ENCODE data around the gene CALD1. TPM values are rescaled to one million over a fixed set of nuclear protein-coding genes. Genes with fewer than 3 reads are reported as not detected.

The CALD1 gene
- total RNA-seq, 1 donor from 2014 or later, result 7.2 TPM

- intact Hi-C loops (cut with micrococcal nuclease), result no loop called here
- no peaks in the 10 kb centered on the region for H3K4me1 Mint-ChIP-seq
- no peaks in the 10 kb centered on the region for H3K9me3 Mint-ChIP-seq
- no peaks in the 10 kb centered on the region for H3K27me3 Mint-ChIP-seq
- no peak for DNase-seq
- H3K4me3 Mint-ChIP-seq, result no peak overlapping the region
- H3K27ac Mint-ChIP-seq, result no peak overlapping the region
- H3K36me3 Mint-ChIP-seq (ENCODE audit: low read depth), result no peaks in the 10 kb centered on the region
Observed at GRCh38 chr7:134771889-134772288, 7.5 kb upstream of the CALD1 start.

GRCh38 chr7:134772401-134772800 is 7.0 kb upstream of the CALD1 start:
- H3K9me3 Mint-ChIP-seq, result no peaks in the 10 kb centered on the region
- H3K27me3 Mint-ChIP-seq, result no peaks in the 10 kb centered on the region
- DNase-seq, result no peak
- intact Hi-C loops (cut with micrococcal nuclease), result no loop called here
- H3K4me3 Mint-ChIP-seq, result no peak overlapping the region
- H3K4me1 Mint-ChIP-seq, result no peaks in the 10 kb centered on the region
- H3K36me3 Mint-ChIP-seq (ENCODE audit: low read depth), result no peaks in the 10 kb centered on the region
- no peak overlapping the region for H3K27ac Mint-ChIP-seq

GRCh38 chr7:134773164-134773563 is 6.3 kb upstream of the CALD1 start:
- intact Hi-C loops (cut with micrococcal nuclease), result no loop called here
- Mint-ChIP-seq H3K27me3 (no peaks in the 10 kb centered on the region), H3K36me3 (ENCODE audit: low read depth) (no peaks in the 10 kb centered on the region), H3K4me3 (no peak overlapping the region), H3K9me3 (no peaks in the 10 kb centered on the region), H3K27ac (no peak overlapping the region), H3K4me1 (no peaks in the 10 kb centered on the region)
- DNase-seq, result no peak

GRCh38 chr7:134774119-134774518 is 5.3 kb upstream of the CALD1 start:
- intact Hi-C loops (cut with micrococcal nuclease), result no loop called here
- Mint-ChIP-seq H3K36me3 (ENCODE audit: low read depth) (no peaks in the 10 kb centered on the region), H3K27ac (no peak overlapping the region), H3K4me1 (no peaks in the 10 kb centered on the region), H3K27me3 (no peaks in the 10 kb centered on the region), H3K4me3 (no peak overlapping the region), H3K9me3 (no peaks in the 10 kb centered on the region)
- no peak for DNase-seq

GRCh38 chr7:134777470-134777869 is 2.0 kb upstream of the CALD1 start:
- no peaks in the 10 kb centered on the region for H3K9me3 Mint-ChIP-seq
- intact Hi-C loops (cut with micrococcal nuclease), result no loop called here
- no peak overlapping the region for H3K27ac Mint-ChIP-seq
- peaks cover 2% of the 10 kb centered on the region for H3K4me1 Mint-ChIP-seq
- no peak for DNase-seq
- no peaks in the 10 kb centered on the region for H3K36me3 Mint-ChIP-seq (ENCODE audit: low read depth)
- no peaks in the 10 kb centered on the region for H3K27me3 Mint-ChIP-seq
- no peak overlapping the region for H3K4me3 Mint-ChIP-seq

- Mint-ChIP-seq H3K4me3 (no peak overlapping the region), H3K27ac (no peak overlapping the region), H3K4me1 (peaks cover 2% of the 10 kb centered on the region), H3K27me3 (no peaks in the 10 kb centered on the region), H3K9me3 (no peaks in the 10 kb centered on the region), H3K36me3 (ENCODE audit: low read depth) (no peaks in the 10 kb centered on the region)
- intact Hi-C loops (cut with micrococcal nuclease), result no loop called here
- DNase-seq, result no peak
Observed at GRCh38 chr7:134777908-134778580, 1.4 kb upstream of the CALD1 start.

- Mint-ChIP-seq H3K27ac (no peak overlapping the region), H3K9me3 (no peaks in the 10 kb centered on the region), H3K36me3 (ENCODE audit: low read depth) (no peaks in the 10 kb centered on the region), H3K4me1 (peaks cover 2% of the 10 kb centered on the region), H3K4me3 (no peak overlapping the region), H3K27me3 (no peaks in the 10 kb centered on the region)
- no peak for DNase-seq
- intact Hi-C loops (cut with micrococcal nuclease), result no loop called here
Observed at GRCh38 chr7:134779741-134780065, 269 bp downstream of the CALD1 start.

GRCh38 chr7:134780166-134780828 is 863 bp downstream of the CALD1 start:
- H3K36me3 Mint-ChIP-seq (ENCODE audit: low read depth), result no peaks in the 10 kb centered on the region
- no peaks in the 10 kb centered on the region for H3K27me3 Mint-ChIP-seq
- DNase-seq, result no peak
- no peak overlapping the region for H3K4me3 Mint-ChIP-seq
- intact Hi-C loops (cut with micrococcal nuclease), result no loop called here
- no peak overlapping the region for H3K27ac Mint-ChIP-seq
- H3K4me1 Mint-ChIP-seq, result peaks cover 2% of the 10 kb centered on the region
- no peaks in the 10 kb centered on the region for H3K9me3 Mint-ChIP-seq

- intact Hi-C loops (cut with micrococcal nuclease), result no loop called here
- no peaks in the 10 kb centered on the region for H3K36me3 Mint-ChIP-seq (ENCODE audit: low read depth)
Observed at GRCh38 chr7:134781171-134781570, 1.7 kb downstream of the CALD1 start.

GRCh38 chr7:134782121-134782623 is 2.7 kb downstream of the CALD1 start:
- H3K4me3 Mint-ChIP-seq, result no peak overlapping the region
- DNase-seq, result peak; percentile 26
- H3K9me3 Mint-ChIP-seq, result no peaks in the 10 kb centered on the region
- intact Hi-C loops (cut with micrococcal nuclease), result no loop called here
- no peaks in the 10 kb centered on the region for H3K36me3 Mint-ChIP-seq (ENCODE audit: low read depth)
- no peak overlapping the region for H3K27ac Mint-ChIP-seq
- H3K4me1 Mint-ChIP-seq, result peaks cover 2% of the 10 kb centered on the region
- H3K27me3 Mint-ChIP-seq, result no peaks in the 10 kb centered on the region

More at GRCh38 chr7:134781171-134781570, 1.7 kb downstream of the CALD1 start:
- no peak for DNase-seq
- H3K27me3 Mint-ChIP-seq, result no peaks in the 10 kb centered on the region
- H3K9me3 Mint-ChIP-seq, result no peaks in the 10 kb centered on the region
- H3K27ac Mint-ChIP-seq, result no peak overlapping the region
- H3K4me3 Mint-ChIP-seq, result no peak overlapping the region
- H3K4me1 Mint-ChIP-seq, result peaks cover 2% of the 10 kb centered on the region

GRCh38 chr7:134783294-134784069 is 4.0 kb downstream of the CALD1 start:
- Mint-ChIP-seq H3K27ac (no peak overlapping the region), H3K9me3 (no peaks in the 10 kb centered on the region), H3K36me3 (ENCODE audit: low read depth) (no peaks in the 10 kb centered on the region), H3K27me3 (no peaks in the 10 kb centered on the region), H3K4me3 (no peak overlapping the region), H3K4me1 (peaks cover 2% of the 10 kb centered on the region)
- intact Hi-C loops (cut with micrococcal nuclease), result no loop called here
- no peak for DNase-seq

- Mint-ChIP-seq H3K4me1 (peaks cover 2% of the 10 kb centered on the region), H3K4me3 (no peak overlapping the region), H3K36me3 (ENCODE audit: low read depth) (no peaks in the 10 kb centered on the region), H3K27me3 (no peaks in the 10 kb centered on the region), H3K9me3 (no peaks in the 10 kb centered on the region), H3K27ac (no peak overlapping the region)
- DNase-seq, result peak; percentile 25
- intact Hi-C loops (cut with micrococcal nuclease), result no loop called here
Observed at GRCh38 chr7:134784251-134785049, 5.0 kb downstream of the CALD1 start.

- intact Hi-C loops (cut with micrococcal nuclease), result no loop called here
- Mint-ChIP-seq H3K27me3 (no peaks in the 10 kb centered on the region), H3K4me1 (peaks cover 2% of the 10 kb centered on the region), H3K36me3 (ENCODE audit: low read depth) (no peaks in the 10 kb centered on the region), H3K9me3 (no peaks in the 10 kb centered on the region), H3K4me3 (no peak overlapping the region), H3K27ac (no peak overlapping the region)
- no peak for DNase-seq
Observed at GRCh38 chr7:134785842-134786241, 6.4 kb downstream of the CALD1 start.
